Stimulated activated CD4-positive, alpha-beta T cell treated with anti-CD3 and anti-CD28 coated beads, Interleukin-2, amount 100 ng/mL, for 48 hours (primary cell): ENCODE results near the gene SESN3.
"Not testable (repeated sequence)": the region's sequence is repeated elsewhere in the genome, so short reads cannot be mapped to it uniquely, and the experiment has no call there.

Experiments
- DNase-seq, 2 donors: peaks; one replicate each; pipeline ENCODE4 v3.0.0-alpha.2; 2020

SESN3 gene

GRCh38 chr11:95212609-95213008 is 18.4 kb downstream of the SESN3 start:
- no peak for DNase-seq

GRCh38 chr11:95209535-95209934 is 21.5 kb downstream of the SESN3 start:
- DNase-seq: not testable (repeated sequence)

- DNase-seq: no peak
Measured at GRCh38 chr11:95200781-95201457, 30.1 kb downstream of the SESN3 start.

GRCh38 chr11:95195831-95196230 is 35.2 kb downstream of the SESN3 start:
- no peak for DNase-seq

GRCh38 chr11:95193541-95193940 is 37.5 kb downstream of the SESN3 start:
- no peak for DNase-seq

- no peak for DNase-seq
Measured at GRCh38 chr11:95192717-95193116, 38.3 kb downstream of the SESN3 start.

- no peak for DNase-seq
Measured at GRCh38 chr11:95187723-95188122, 43.3 kb downstream of the SESN3 start.

- no peak for DNase-seq
Measured at GRCh38 chr11:95182397-95182796, 48.6 kb downstream of the SESN3 start.

GRCh38 chr11:95175818-95176380 is 55.1 kb downstream of the SESN3 start:
- DNase-seq: no peak

GRCh38 chr11:95170294-95170693 is 60.7 kb downstream of the SESN3 start:
- DNase-seq: no peak

GRCh38 chr11:95166781-95167180 is 64.2 kb downstream of the SESN3 start:
- no peak for DNase-seq

GRCh38 chr11:95165638-95166037 is 65.4 kb downstream of the SESN3 start:
- no peak for DNase-seq

GRCh38 chr11:95163106-95163505 is 67.9 kb downstream of the SESN3 start:
- DNase-seq: no peak

GRCh38 chr11:95161248-95161647 is 69.8 kb downstream of the SESN3 start:
- DNase-seq: no peak

- DNase-seq: no peak
Measured at GRCh38 chr11:95157824-95158223, 73.2 kb downstream of the SESN3 start.

- no peak for DNase-seq
Measured at GRCh38 chr11:95156916-95157541, 74.0 kb downstream of the SESN3 start.

GRCh38 chr11:95156133-95156721 is 74.8 kb downstream of the SESN3 start:
- no peak for DNase-seq

- no peak for DNase-seq
Measured at GRCh38 chr11:95155385-95155784, 75.6 kb downstream of the SESN3 start.

- peak; percentile 38 to 41 for DNase-seq
Measured at GRCh38 chr11:95154514-95154913, 76.5 kb downstream of the SESN3 start.

- no peak for DNase-seq
Measured at GRCh38 chr11:95153857-95154246, 77.2 kb downstream of the SESN3 start.

GRCh38 chr11:95152876-95153856 is 77.8 kb downstream of the SESN3 start:
- DNase-seq: no peak

GRCh38 chr11:95150956-95151684 is 79.9 kb downstream of the SESN3 start:
- DNase-seq: peak; percentile 81 to 84
